GM19467 (cell line): ENCODE data around the gene BAIAP2.

Experiments used
- ATAC-seq: cut with Tn5 transposase; IDR thresholded peaks from one replicate; pipeline ENCODE4 v1.9.1; 2021; ENCODE audit warnings: mild to moderate bottlenecking, moderate library complexity; ENCODE audit not compliant: unreplicated experiment

The BAIAP2 gene

GRCh38 chr17:81084680-81085419 lies 49.9 kb downstream of the BAIAP2 start:
- ATAC-seq: no peak

DNA sequence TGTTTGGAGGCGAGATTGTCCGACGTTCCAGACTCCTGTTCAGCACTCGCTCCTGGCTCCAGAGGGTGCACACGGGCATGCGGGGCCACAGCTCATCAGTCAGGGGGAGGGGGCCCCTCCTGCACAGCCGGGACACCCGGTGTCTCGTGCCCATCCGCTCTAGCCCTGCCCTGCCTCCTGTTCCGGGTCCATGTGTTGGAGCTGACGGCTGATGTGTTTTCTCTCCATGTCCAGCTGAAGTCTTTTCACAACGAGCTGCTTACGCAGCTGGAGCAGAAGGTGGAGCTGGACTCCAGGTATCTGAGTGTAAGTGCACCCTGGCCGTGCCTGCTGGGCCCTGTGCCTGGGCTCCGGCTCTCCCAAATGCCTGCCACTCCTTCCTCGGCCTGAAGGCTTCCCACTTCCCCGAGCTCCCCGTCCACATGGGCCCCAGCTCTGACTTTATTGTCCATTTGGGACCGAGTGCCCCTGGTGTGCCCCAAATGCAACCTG lies 50.5 kb downstream of the BAIAP2 start:
- no peak for ATAC-seq

GRCh38 chr17:81086789-81087551 lies 52.0 kb downstream of the BAIAP2 start:
- ATAC-seq: no peak

DNA sequence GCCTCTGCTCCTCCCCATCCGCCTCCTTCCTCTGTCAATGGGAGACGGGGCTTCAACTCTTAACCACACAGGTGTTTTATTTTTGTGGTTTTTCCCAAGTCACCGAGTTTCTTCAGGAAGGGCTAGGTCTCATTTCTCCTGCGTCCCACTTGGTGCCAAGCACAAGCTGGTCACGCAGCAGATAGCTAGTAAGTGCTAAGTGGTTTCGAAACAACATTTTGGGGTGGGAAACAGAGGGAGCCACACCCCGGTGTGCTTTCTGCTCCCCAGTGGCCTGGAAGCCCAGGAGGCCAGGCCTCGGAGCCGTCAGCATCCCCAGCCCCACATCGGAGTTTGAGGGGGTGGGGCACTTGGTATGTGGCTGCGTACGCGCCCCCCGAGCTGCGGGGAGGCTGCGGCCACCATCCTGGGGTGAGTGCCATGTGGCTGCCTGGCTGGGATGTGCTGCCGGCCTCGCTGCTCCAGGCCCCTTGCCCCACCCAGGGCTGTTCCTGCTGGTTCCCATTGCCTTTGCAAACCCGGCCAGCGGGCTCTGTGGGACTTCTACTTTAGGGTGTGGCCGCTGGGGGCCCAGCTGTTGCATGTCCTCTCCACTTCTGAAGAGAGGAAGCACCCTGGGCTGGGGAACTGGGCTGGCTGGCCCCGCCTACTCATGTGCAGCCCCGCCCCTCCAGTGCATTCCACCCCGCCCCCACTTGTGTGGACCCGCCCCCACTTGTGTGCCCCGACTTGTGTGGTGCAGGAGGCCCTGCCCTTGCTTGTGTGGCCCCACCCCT lies 55.6 kb downstream of the BAIAP2 start:
- ATAC-seq: no peak

GRCh38 chr17:81091154-81091553 lies 56.2 kb downstream of the BAIAP2 start:
- no peak for ATAC-seq

GRCh38 chr17:81091774-81092517 lies 57.0 kb downstream of the BAIAP2 start:
- ATAC-seq: no peak

GRCh38 chr17:81092518-81093095 lies 57.7 kb downstream of the BAIAP2 start:
- no peak for ATAC-seq

GRCh38 chr17:81093619-81094508 lies 58.9 kb downstream of the BAIAP2 start:
- no peak for ATAC-seq

GRCh38 chr17:81094509-81095382 lies 59.8 kb downstream of the BAIAP2 start:
- no peak for ATAC-seq

- no peak for ATAC-seq
Measured at GRCh38 chr17:81095383-81095762, 60.4 kb downstream of the BAIAP2 start.

- no peak for ATAC-seq
Measured at GRCh38 chr17:81096741-81097133, 61.8 kb downstream of the BAIAP2 start.

- no peak for ATAC-seq
Measured at GRCh38 chr17:81097134-81097942, 62.4 kb downstream of the BAIAP2 start.

GRCh38 chr17:81097943-81098308 lies 63.0 kb downstream of the BAIAP2 start:
- ATAC-seq: no peak

- no peak for ATAC-seq
Measured at GRCh38 chr17:81099888-81100287, 64.9 kb downstream of the BAIAP2 start.

- ATAC-seq: no peak
Measured at GRCh38 chr17:81100668-81101067, 65.7 kb downstream of the BAIAP2 start.

- peak; percentile 75 for ATAC-seq
Measured at GRCh38 chr17:81101614-81102306, 66.8 kb downstream of the BAIAP2 start.

GRCh38 chr17:81102352-81102751 lies 67.4 kb downstream of the BAIAP2 start:
- ATAC-seq: no peak
